Prostate gland (tissue), 2 donors: Measurements from ENCODE around the gene DERL2. TPM values are rescaled to one million over a fixed set of nuclear protein-coding genes. Genes with fewer than 3 reads are reported as not detected.
"Not testable (repeated sequence)": the region's sequence is repeated elsewhere in the genome, so short reads cannot be mapped to it uniquely, and the experiment has no call there.

Source experiments
- DNase-seq: peaks from one replicate; pipeline ENCODE4 v3.0.0-alpha.2; 2019; ENCODE audit warnings: low spot score
- H3K27ac ChIP-seq, 2 donors: fragments of 200-600 bp; sonication (generic); 2 replicates each; pipeline ENCODE4 v1.5.1; 2017 to 2019
- H3K27me3 ChIP-seq: fragments of 200-600 bp; sonication (generic); replicated peaks from 2 replicates; pipeline ENCODE4 v1.5.1; 2019; ENCODE audit not compliant: insufficient read depth
- H3K36me3 ChIP-seq, 2 donors: fragments of 200-600 bp; sonication (generic); 1 replicate in 1 of 2; 2 replicates in 1 of 2; pipeline versions ENCODE4 v1.5.1 to v1.8.1; 2017 to 2019
- H3K4me1 ChIP-seq: fragments of 200-600 bp; sonication (generic); replicated peaks from 2 replicates; pipeline ENCODE4 v1.5.1; 2019
- H3K4me3 ChIP-seq, 2 donors: fragments of 200-600 bp; sonication (generic); 2 replicates each; pipeline ENCODE4 v1.5.1; 2017 to 2019
- H3K9me3 ChIP-seq: fragments of 200-600 bp; sonication (generic); 2 replicates; pipeline ENCODE4 v1.5.1; 2017
- CTCF ChIP-seq, 4 experiments: fragments of 200-600 bp in 2 of 4; fragments of 450-650 bp in 2 of 4; sonication (generic) in 2 of 4; IDR thresholded peaks; 1 replicate in 3 of 4; 2 replicates in 1 of 4; pipeline ENCODE4 v1.5.1; 2016 to 2019; ENCODE audit warnings: antibody characterized with exemption in 4 of 4, mild to moderate bottlenecking in 2 of 4, moderate library complexity in 2 of 4
- POLR2A ChIP-seq: fragments of 450-650 bp; IDR thresholded peaks from one replicate; pipeline ENCODE4 v1.6.1; 2016; ENCODE audit warnings: antibody characterized with exemption, mild to moderate bottlenecking
- POLR2AphosphoS5 ChIP-seq: sonication (generic); formaldehyde crosslinking; IDR thresholded peaks from one replicate; pipeline ENCODE4 v1.6.1; 2017; ENCODE audit warnings: antibody characterized with exemption
- WGBS: methylation state at CpG from one replicate; pipeline ENCODE4 v1.1.5; 2018; 5-methylcytosine and 5-hydroxymethylcytosine counted together
- intact Hi-C: fragments of 100-400 bp; cut with DNase I; formaldehyde crosslinking; loops from one replicate; pipeline ENCODE4 v1.14.2; 2022
- total RNA-seq, 2 donors: library from RNA; depleted of rRNA; stranded (reverse); fragments of >200 nt; gene quantifications; one replicate each; pipeline ENCODE4 v1.1.0, GENCODE V29; 2016

DERL2 gene
- total RNA-seq, 2 donors from 2014 or later, result 37.9 to 47.3 TPM

GRCh38 chr17:5431949-5432556 lies 53.9 kb downstream of the DERL2 start:
- Histone ChIP-seq H3K36me3 (peaks cover 6 to 8% of the 10 kb centered on the region in 2 donors), H3K27ac (no peak overlapping the region), H3K4me3 (no peak overlapping the region), H3K27me3 (no peaks in the 10 kb centered on the region), H3K9me3 (no peaks in the 10 kb centered on the region), H3K4me1 (no peaks in the 10 kb centered on the region)
- DNase-seq, result no peak
- TF ChIP-seq POLR2A (no peak), CTCF (IDR thresholded peaks at IDR 0.05) (no peak), POLR2AphosphoS5 (no peak)
- intact Hi-C loops, result no loop called here
- 54% methylated on average over 3 of the region's 3 CpGs for WGBS

- H3K27me3 ChIP-seq, intact Hi-C loops, H3K4me3 ChIP-seq, H3K36me3 ChIP-seq, DNase-seq, H3K27ac ChIP-seq, H3K9me3 ChIP-seq, H3K4me1 ChIP-seq: not testable (repeated sequence)
- 76% methylated on average over 5 of the region's 5 CpGs for WGBS
Observed at GRCh38 chr17:5431234-5431633, 54.7 kb downstream of the DERL2 start.

- WGBS, result 96% methylated on average over 3 of the region's 3 CpGs
- no peaks in the 10 kb centered on the region for H3K9me3 ChIP-seq
- TF ChIP-seq POLR2AphosphoS5 (no peak), POLR2A (no peak), CTCF (IDR thresholded peaks at IDR 0.05) (no peak)
- H3K27ac ChIP-seq, result no peak overlapping the region
- H3K4me3 ChIP-seq, result no peak overlapping the region
- no peaks in the 10 kb centered on the region for H3K27me3 ChIP-seq
- peaks cover 8 to 9% of the 10 kb centered on the region in 2 donors for H3K36me3 ChIP-seq
- no peaks in the 10 kb centered on the region for H3K4me1 ChIP-seq
- no peak for DNase-seq
- intact Hi-C loops, result no loop called here
Observed at GRCh38 chr17:5430413-5430999, 55.5 kb downstream of the DERL2 start.

- Histone ChIP-seq H3K27ac (no peak overlapping the region), H3K36me3 (peaks cover 8 to 12% of the 10 kb centered on the region in 2 donors)
- TF ChIP-seq CTCF (IDR thresholded peaks at IDR 0.05) (no peak), POLR2A (no peak), POLR2AphosphoS5 (no peak)
Observed at GRCh38 chr17:5429191-5429887, 56.6 kb downstream of the DERL2 start.

GRCh38 chr17:5425826-5426225 lies 60.2 kb downstream of the DERL2 start:
- H3K27ac ChIP-seq, result no peak overlapping the region
- intact Hi-C loops, result no loop called here
- H3K27me3 ChIP-seq, result no peaks in the 10 kb centered on the region
- 78% methylated on average over 3 of the region's 3 CpGs for WGBS
- H3K9me3 ChIP-seq, result no peaks in the 10 kb centered on the region
- no peak for DNase-seq
- no peak overlapping the region for H3K4me3 ChIP-seq
- no peak for TF ChIP-seq POLR2AphosphoS5
- TF ChIP-seq POLR2A, result no peak
- TF ChIP-seq CTCF (IDR thresholded peaks at IDR 0.05), result no peak
- no peaks in the 10 kb centered on the region for H3K4me1 ChIP-seq
- peaks cover 6 to 12% of the 10 kb centered on the region in 2 donors for H3K36me3 ChIP-seq

More at GRCh38 chr17:5429191-5429887, 56.6 kb downstream of the DERL2 start:
- no peaks in the 10 kb centered on the region for H3K9me3 ChIP-seq
- 74% methylated on average over 3 of the region's 3 CpGs for WGBS
- H3K4me3 ChIP-seq, result no peak overlapping the region
- H3K4me1 ChIP-seq, result no peaks in the 10 kb centered on the region
- intact Hi-C loops, result no loop called here
- DNase-seq, result no peak
- H3K27me3 ChIP-seq, result no peaks in the 10 kb centered on the region
